Right lobe of liver (tissue), 4 donors: ENCODE data around the gene APOA1.

Experiments used
- POLR2A ChIP-seq: fragments of 450-650 bp; IDR thresholded peaks from one replicate; pipeline ENCODE4 v1.6.1; 2017; ENCODE audit warnings: antibody characterized with exemption, mild to moderate bottlenecking
- TF ChIP-seq, protein P1 (sequence below), 4 donors: fragments of 200-600 bp in 3 of 4; fragments of 450-650 bp in 1 of 4; IDR thresholded peaks; one replicate each; pipeline versions ENCODE4 v1.5.1 to v1.8.0; 2016 to 2022; ENCODE audit warnings: antibody characterized with exemption in 4 of 4, mild to moderate bottlenecking in 2 of 4
- donor health status: DM: no; HTN: no; CAD: no.
- donor health status: DM: no; HTN: no; CAD: no.
- donor health status: DM: no; HTN: yes; CAD: no.

DNA sequence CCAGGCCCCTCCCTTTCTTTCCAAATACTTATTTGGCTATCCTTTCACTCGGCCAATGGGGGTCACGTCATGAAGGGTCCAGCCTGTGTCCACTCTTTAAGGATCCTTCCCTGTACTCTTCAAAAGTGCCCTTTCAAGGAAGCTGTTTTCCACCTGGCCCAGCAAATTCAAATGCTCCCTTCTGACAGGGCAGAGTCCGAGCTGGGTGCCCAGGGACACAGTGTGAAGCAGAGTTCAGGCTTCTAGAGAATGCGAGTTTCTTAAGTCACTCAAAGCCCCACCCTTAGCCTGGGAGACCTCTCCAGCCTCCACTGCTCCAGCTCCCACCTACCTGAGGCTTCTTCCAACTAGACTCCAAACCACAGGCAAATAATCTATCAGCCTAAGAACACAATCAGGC lies 5.5 kb upstream of the APOA1 start:
- TF ChIP-seq, protein P1, sequence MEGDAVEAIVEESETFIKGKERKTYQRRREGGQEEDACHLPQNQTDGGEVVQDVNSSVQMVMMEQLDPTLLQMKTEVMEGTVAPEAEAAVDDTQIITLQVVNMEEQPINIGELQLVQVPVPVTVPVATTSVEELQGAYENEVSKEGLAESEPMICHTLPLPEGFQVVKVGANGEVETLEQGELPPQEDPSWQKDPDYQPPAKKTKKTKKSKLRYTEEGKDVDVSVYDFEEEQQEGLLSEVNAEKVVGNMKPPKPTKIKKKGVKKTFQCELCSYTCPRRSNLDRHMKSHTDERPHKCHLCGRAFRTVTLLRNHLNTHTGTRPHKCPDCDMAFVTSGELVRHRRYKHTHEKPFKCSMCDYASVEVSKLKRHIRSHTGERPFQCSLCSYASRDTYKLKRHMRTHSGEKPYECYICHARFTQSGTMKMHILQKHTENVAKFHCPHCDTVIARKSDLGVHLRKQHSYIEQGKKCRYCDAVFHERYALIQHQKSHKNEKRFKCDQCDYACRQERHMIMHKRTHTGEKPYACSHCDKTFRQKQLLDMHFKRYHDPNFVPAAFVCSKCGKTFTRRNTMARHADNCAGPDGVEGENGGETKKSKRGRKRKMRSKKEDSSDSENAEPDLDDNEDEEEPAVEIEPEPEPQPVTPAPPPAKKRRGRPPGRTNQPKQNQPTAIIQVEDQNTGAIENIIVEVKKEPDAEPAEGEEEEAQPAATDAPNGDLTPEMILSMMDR (IDR thresholded peaks at IDR 0.05) = no peak
- TF ChIP-seq POLR2A = no peak
